Dedifferentiated amniotic fluid mesenchymal stem cell (primary cell): ENCODE results near the gene C11orf97.
"Not testable (repeated sequence)": the region's sequence is repeated elsewhere in the genome, so short reads cannot be mapped to it uniquely, and the experiment has no call there.

ENCODE experiments used
- DNase-seq: peaks from one replicate; pipeline ENCODE4 v3.0.0-alpha.2; 2016; ENCODE audit errors: extremely low spot score

C11orf97 gene

GRCh38 chr11:94511932-94512781 is at the start of gene C11orf97:
Gene C11orf97, plus strand, starts transcription at chr11:94512461. Its CDS starts 68 bp downstream, at chr11:94512529.
- no peak for DNase-seq

GRCh38 chr11:94469416-94469815 is 42.8 kb upstream of the C11orf97 start:
- no peak for DNase-seq

GRCh38 chr11:94472916-94473799 is 39.1 kb upstream of the C11orf97 start:
- no peak for DNase-seq

GRCh38 chr11:94477624-94478023 is 34.6 kb upstream of the C11orf97 start:
- DNase-seq = no peak

- DNase-seq = no peak
Measured at GRCh38 chr11:94481342-94481741, 30.9 kb upstream of the C11orf97 start.

GRCh38 chr11:94486068-94486467 is 26.2 kb upstream of the C11orf97 start:
- no peak for DNase-seq

- peak; percentile 98 for DNase-seq
Measured at GRCh38 chr11:94493281-94494125, 18.8 kb upstream of the C11orf97 start, which contains the start of the genes ANKRD49 and MRE11. Gene ANKRD49, plus strand, starts transcription at chr11:94493984. Its CDS starts 2,710 bp downstream, at chr11:94496694. Gene MRE11, minus strand, starts transcription at chr11:94493844. Its CDS starts 1,043 bp downstream, at chr11:94492801.

GRCh38 chr11:94494126-94494680 is 18.1 kb upstream of the C11orf97 start:
- no peak for DNase-seq

GRCh38 chr11:94500181-94500580 is 12.1 kb upstream of the C11orf97 start:
- DNase-seq = no peak

GRCh38 chr11:94501522-94501921 is 10.7 kb upstream of the C11orf97 start:
- DNase-seq = no peak

GRCh38 chr11:94504689-94505293 is 7.5 kb upstream of the C11orf97 start:
- peak; percentile 74 for DNase-seq

GRCh38 chr11:94506513-94506912 is 5.7 kb upstream of the C11orf97 start:
- not testable (repeated sequence) for DNase-seq

- DNase-seq = no peak
Measured at GRCh38 chr11:94507485-94507884, 4.8 kb upstream of the C11orf97 start.

- no peak for DNase-seq
Measured at GRCh38 chr11:94513091-94513490, 830 bp downstream of the C11orf97 start.

- DNase-seq = no peak
Measured at GRCh38 chr11:94515398-94515797, 3.1 kb downstream of the C11orf97 start.

- no peak for DNase-seq
Measured at GRCh38 chr11:94516725-94517124, 4.5 kb downstream of the C11orf97 start.

GRCh38 chr11:94518300-94518699 is 6.0 kb downstream of the C11orf97 start:
- no peak for DNase-seq

- DNase-seq = peak; percentile 63
Measured at GRCh38 chr11:94519478-94520084, 7.3 kb downstream of the C11orf97 start.

- no peak for DNase-seq
Measured at GRCh38 chr11:94521684-94522083, 9.4 kb downstream of the C11orf97 start.

- DNase-seq = no peak
Measured at GRCh38 chr11:94524341-94524740, 12.1 kb downstream of the C11orf97 start.
